Trophoblast cell (in vitro differentiated cells and primary cell): ENCODE measurements around the gene ZNF672.

Source experiments
- DNase-seq, 2 donors: peaks; one replicate each; pipeline ENCODE4 v3.0.0-alpha.2; 2016
- H2AFZ ChIP-seq: 2 replicates; pipeline ENCODE4 v1.6.1; 2013; ENCODE audit warnings: low read length, moderate library complexity, mild to moderate bottlenecking; ENCODE audit not compliant: insufficient read depth, poor library complexity
- H2AK5ac ChIP-seq: 2 replicates; pipeline ENCODE4 v1.6.1; 2013; ENCODE audit warnings: mild to moderate bottlenecking, low read length
- H2BK120ac ChIP-seq: 2 replicates; pipeline ENCODE4 v1.6.1; 2013; ENCODE audit warnings: low read length, mild to moderate bottlenecking, moderate library complexity; ENCODE audit not compliant: insufficient read depth, poor library complexity
- H2BK12ac ChIP-seq: 2 replicates; pipeline ENCODE4 v1.6.1; 2013; ENCODE audit warnings: mild to moderate bottlenecking, low read length, moderate library complexity
- H2BK5ac ChIP-seq: 2 replicates; pipeline ENCODE4 v1.6.1; 2013; ENCODE audit warnings: low read length, low read depth, moderate library complexity, mild to moderate bottlenecking; ENCODE audit not compliant: poor library complexity
- H3K14ac ChIP-seq: 2 replicates; pipeline ENCODE4 v1.6.1; 2013; ENCODE audit warnings: mild to moderate bottlenecking, low read length
- H3K18ac ChIP-seq: 2 replicates; pipeline ENCODE4 v1.6.1; 2013; ENCODE audit warnings: mild to moderate bottlenecking, low read length
- H3K23ac ChIP-seq: 2 replicates; pipeline ENCODE4 v1.6.1; 2013; ENCODE audit warnings: low read length
- H3K27ac ChIP-seq: 2 replicates; pipeline ENCODE4 v1.5.1; 2013; ENCODE audit warnings: low read depth, mild to moderate bottlenecking, inconsistent platforms, low read length, moderate library complexity
- H3K27me3 ChIP-seq: 2 replicates; pipeline ENCODE4 v1.6.1; 2013; ENCODE audit warnings: inconsistent platforms, mild to moderate bottlenecking, low read length, moderate library complexity; ENCODE audit not compliant: insufficient read depth
- H3K36me3 ChIP-seq, 2 experiments: 1 replicate in 1 of 2; 2 replicates in 1 of 2; pipeline ENCODE4 v1.6.1; 2013; ENCODE audit warnings: low read length in 2 of 2, mild to moderate bottlenecking in 2 of 2, moderate library complexity in 1 of 2; ENCODE audit not compliant: insufficient read depth in 2 of 2, control insufficient read depth in 1 of 2
- H3K4ac ChIP-seq: 2 replicates; pipeline ENCODE4 v1.6.1; 2013; ENCODE audit warnings: low read depth, mild to moderate bottlenecking, low read length, moderate library complexity
- H3K4me1 ChIP-seq, 2 experiments: 1 replicate in 1 of 2; 2 replicates in 1 of 2; pipeline ENCODE4 v1.6.1; 2013; ENCODE audit warnings: low read length in 2 of 2, mild to moderate bottlenecking in 2 of 2, moderate library complexity in 1 of 2; ENCODE audit not compliant: insufficient read depth in 2 of 2, control insufficient read depth in 1 of 2
- H3K4me2 ChIP-seq: 2 replicates; pipeline ENCODE4 v1.6.1; 2013; ENCODE audit warnings: inconsistent platforms, mild to moderate bottlenecking, low read length, moderate library complexity
- H3K4me3 ChIP-seq: 2 replicates; pipeline ENCODE4 v1.5.1; 2013; ENCODE audit warnings: mild to moderate bottlenecking, low read depth, low read length, inconsistent platforms
- H3K79me1 ChIP-seq: one replicate; pipeline ENCODE4 v1.6.1; 2013; ENCODE audit warnings: low read length
- H3K79me2 ChIP-seq: 2 replicates; pipeline ENCODE4 v1.6.1; 2013; ENCODE audit warnings: low read length, mild to moderate bottlenecking; ENCODE audit not compliant: control insufficient read depth, insufficient read depth, poor library complexity
- H3K9ac ChIP-seq: 2 replicates; pipeline ENCODE4 v1.6.1; 2013; ENCODE audit warnings: mild to moderate bottlenecking, low read length
- H3K9me3 ChIP-seq: 2 replicates; pipeline ENCODE4 v1.6.1; 2013; ENCODE audit warnings: low read depth, mild to moderate bottlenecking, control low read depth, inconsistent platforms, low read length; ENCODE audit not compliant: insufficient read depth
- H4K12ac ChIP-seq: 2 replicates; pipeline ENCODE4 v1.6.1; 2013; ENCODE audit warnings: low read depth, mild to moderate bottlenecking, low read length, moderate library complexity
- H4K8ac ChIP-seq: 2 replicates; pipeline ENCODE4 v1.6.1; 2013; ENCODE audit warnings: low read depth, mild to moderate bottlenecking, low read length, moderate library complexity
- H4K91ac ChIP-seq: one replicate; pipeline ENCODE4 v1.6.1; 2013; ENCODE audit warnings: low read depth, mild to moderate bottlenecking, low read length, moderate library complexity
- WGBS: extraction: QIAGEN DNeasy Blood & Tissue Kit; methylation state at CpG from one replicate; pipeline ENCODE4 v1.1.7; 2013; ENCODE audit warnings: missing lambda C conversion rate; ENCODE audit not compliant: insufficient read length, insufficient coverage; ENCODE audit errors: extremely low coverage; 5-methylcytosine and 5-hydroxymethylcytosine counted together

Gene ZNF672

GRCh38 chr1:248857749-248858095, 19.7 kb downstream of the ZNF672 start:
- H2BK12ac ChIP-seq = peak overlapping the region; percentile 80
- H2AFZ ChIP-seq = peak overlapping the region; percentile 73
- H3K9me3 ChIP-seq = peaks cover 2% of the 10 kb centered on the region
- H3K27me3 ChIP-seq = no peaks in the 10 kb centered on the region
- H3K4me3 ChIP-seq = peak overlapping the region; percentile 73
- H2BK120ac ChIP-seq = peak overlapping the region; percentile 45
- DNase-seq = no peak
- peak overlapping the region; percentile 95 for H3K4me2 ChIP-seq
- peak overlapping the region; percentile 82 for H3K4ac ChIP-seq
- H3K79me2 ChIP-seq = peaks cover 13% of the 10 kb centered on the region
- peak overlapping the region; percentile 43 for H4K12ac ChIP-seq
- H2BK5ac ChIP-seq = peak overlapping the region; percentile 77
- H3K79me1 ChIP-seq = peaks cover 17% of the 10 kb centered on the region
- peak overlapping the region; percentile 91 for H4K91ac ChIP-seq
- H3K18ac ChIP-seq = peak overlapping the region; percentile 85
- H3K23ac ChIP-seq = no peak overlapping the region
- peaks cover 18 to 21% of the 10 kb centered on the region in 2 experiments for H3K36me3 ChIP-seq
- peak overlapping the region; percentile 90 for H4K8ac ChIP-seq
- peak overlapping the region; percentile 91 for H3K14ac ChIP-seq
- peaks cover 13% of the 10 kb centered on the region in 2 experiments for H3K4me1 ChIP-seq
- WGBS = no CpG with 5 or more reads among the region's 4 CpGs
- peak overlapping the region; percentile 85 for H2AK5ac ChIP-seq
- peak overlapping the region; percentile 57 for H3K9ac ChIP-seq
- H3K27ac ChIP-seq = peak overlapping the region; percentile 78

- Histone ChIP-seq H2AK5ac (peak overlapping the region; percentile 42), H3K4me2 (peak overlapping the region; percentile 95), H3K23ac (no peak overlapping the region), H4K8ac (peak overlapping the region; percentile 90), H3K9ac (peak overlapping the region; percentile 61), H3K4me1 (peaks cover 14 to 17% of the 10 kb centered on the region in 2 experiments), H3K79me1 (peaks cover 17% of the 10 kb centered on the region), H2BK5ac (peak overlapping the region; percentile 37), H3K27ac (peak overlapping the region; percentile 78), H4K91ac (peak overlapping the region; percentile 91), H3K14ac (peak overlapping the region; percentile 91), H3K4ac (peak overlapping the region; percentile 66), H3K18ac (peak overlapping the region; percentile 85), H3K9me3 (peaks cover 5% of the 10 kb centered on the region), H4K12ac (peak overlapping the region; percentile 86), H3K4me3 (peak overlapping the region; percentile 73), H3K27me3 (no peaks in the 10 kb centered on the region), H2BK120ac (peak overlapping the region; percentile 45), H3K36me3 (peaks cover 18 to 19% of the 10 kb centered on the region in 2 experiments), H2AFZ (peak overlapping the region; percentile 73), H3K79me2 (peaks cover 13% of the 10 kb centered on the region), H2BK12ac (no peak overlapping the region)
- no CpG with 5 or more reads among the region's 45 CpGs for WGBS
- peak; percentile 83 to 86 for DNase-seq
Observed at GRCh38 chr1:248858096-248858890, 20.3 kb downstream of the ZNF672 start.

DNA sequence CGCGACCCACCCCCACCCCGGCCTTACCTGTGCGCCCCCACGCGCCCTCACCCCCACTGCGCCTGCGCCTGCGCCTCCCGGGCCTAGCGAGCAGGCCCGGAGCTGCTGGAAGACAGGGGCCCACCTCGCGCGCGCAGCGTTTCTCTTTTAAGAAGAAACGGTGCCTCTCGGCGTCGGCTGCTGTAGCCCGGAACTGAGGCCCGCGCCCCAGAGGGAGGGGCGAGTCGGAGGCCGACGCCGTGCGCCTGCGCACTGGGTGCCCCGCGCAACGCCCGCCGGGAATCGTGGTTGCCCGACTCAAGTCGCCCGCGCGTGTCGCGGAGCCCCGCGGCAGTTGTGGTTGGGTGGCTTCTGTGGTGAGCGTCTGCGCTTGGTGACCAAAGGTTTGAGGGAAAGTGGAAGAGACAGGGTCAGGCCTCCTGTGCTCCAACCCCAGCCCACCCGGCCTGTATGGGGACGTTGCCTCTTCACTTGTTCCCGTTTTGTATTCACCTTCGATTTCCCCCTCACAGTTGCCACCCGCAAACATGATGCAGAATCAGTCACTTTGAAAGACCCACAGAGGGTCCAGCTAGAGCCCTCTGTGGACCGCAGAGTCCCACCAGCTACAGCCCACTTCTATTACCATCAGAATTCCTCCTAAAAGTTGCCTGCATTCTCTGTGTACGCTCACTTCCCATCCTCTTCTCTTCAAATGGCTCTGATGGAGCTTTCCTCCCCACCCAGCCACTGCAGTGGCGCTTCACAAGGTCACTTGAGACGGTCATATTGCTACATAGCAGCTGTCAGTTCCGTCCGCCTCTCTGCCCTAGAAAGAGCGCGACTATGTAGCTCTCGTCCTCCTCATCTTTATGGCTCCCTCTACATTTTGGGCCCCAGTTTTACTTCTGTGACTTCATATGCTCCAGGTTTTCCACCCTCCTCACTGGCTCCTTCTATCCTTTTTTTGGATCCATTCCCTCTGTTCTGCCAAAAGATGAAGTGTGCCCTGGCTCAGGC, 21.2 kb downstream of the ZNF672 start, which contains the start of gene ZNF692:
Gene ZNF692 (minus strand): TSS at position 195 of the 999 bp plus-strand sequence. CDS start 776 bp downstream, outside the sequence.
- Histone ChIP-seq H3K79me2 (peaks cover 15% of the 10 kb centered on the region), H3K36me3 (peaks cover 11 to 14% of the 10 kb centered on the region in 2 experiments), H2AFZ (peak within 1 kb of the TSS; percentile 80), H3K27ac (peak within 1 kb of the TSS; percentile 78), H3K23ac (no peak within 1 kb of the TSS), H3K9ac (peak within 1 kb of the TSS; percentile 89), H3K4ac (peak within 1 kb of the TSS; percentile 66), H4K91ac (peak within 1 kb of the TSS; percentile 91), H2AK5ac (peak within 1 kb of the TSS; percentile 59), H3K9me3 (peaks cover 5% of the 10 kb centered on the region), H3K18ac (peak within 1 kb of the TSS; percentile 85), H2BK120ac (peak within 1 kb of the TSS; percentile 45), H3K79me1 (peaks cover 20% of the 10 kb centered on the region), H3K14ac (peak within 1 kb of the TSS; percentile 91), H3K27me3 (no peaks in the 10 kb centered on the region), H3K4me2 (peak within 1 kb of the TSS; percentile 95), H4K8ac (peak within 1 kb of the TSS; percentile 90), H4K12ac (peak within 1 kb of the TSS; percentile 86), H2BK12ac (no peak within 1 kb of the TSS), H3K4me1 (peaks cover 18 to 21% of the 10 kb centered on the region in 2 experiments), H3K4me3 (peak within 1 kb of the TSS; percentile 81), H2BK5ac (peak within 1 kb of the TSS; percentile 37)
- DNase-seq = peak; percentile 96 to 97
- no CpG with 5 or more reads among the region's 62 CpGs for WGBS

DNA sequence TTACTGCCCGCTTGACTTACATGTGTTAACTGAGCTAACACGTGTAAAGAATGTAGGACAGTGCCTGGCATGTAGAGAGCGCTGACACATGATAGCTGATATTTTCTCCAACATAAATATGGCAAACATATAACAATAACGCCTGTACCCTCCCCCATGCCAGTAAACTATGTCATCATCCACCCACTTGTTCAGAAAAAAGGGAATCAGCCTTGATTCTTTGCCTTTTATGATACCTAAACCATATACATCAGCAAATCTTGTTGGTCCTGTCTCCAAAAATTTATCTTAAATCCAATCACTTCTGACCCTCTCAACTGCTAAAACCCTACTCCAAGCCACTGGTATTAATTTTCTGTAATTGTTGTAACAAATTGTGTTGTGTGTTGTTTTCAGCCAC, 22.0 kb downstream of the ZNF672 start:
- H2AFZ ChIP-seq = no peak overlapping the region
- H3K27ac ChIP-seq = no peak overlapping the region
- no peak overlapping the region for H3K9ac ChIP-seq
- no peak overlapping the region for H3K23ac ChIP-seq
- no peak overlapping the region for H3K4me3 ChIP-seq
- H3K18ac ChIP-seq = no peak overlapping the region
- H2BK12ac ChIP-seq = no peak overlapping the region
- DNase-seq = no peak
- peaks cover 5% of the 10 kb centered on the region for H3K9me3 ChIP-seq
- no peak overlapping the region for H3K4ac ChIP-seq
- H3K27me3 ChIP-seq = no peaks in the 10 kb centered on the region
- no peak overlapping the region for H3K4me2 ChIP-seq
- H2BK5ac ChIP-seq = no peak overlapping the region
- H3K36me3 ChIP-seq = peaks cover 10 to 11% of the 10 kb centered on the region in 2 experiments
- no CpG with 5 or more reads among the region's 4 CpGs for WGBS
- peaks cover 20% of the 10 kb centered on the region for H3K79me1 ChIP-seq
- peaks cover 15% of the 10 kb centered on the region for H3K79me2 ChIP-seq
- H4K8ac ChIP-seq = no peak overlapping the region
- no peak overlapping the region for H3K14ac ChIP-seq
- H4K12ac ChIP-seq = no peak overlapping the region
- no peak overlapping the region for H2AK5ac ChIP-seq
- peaks cover 18 to 21% of the 10 kb centered on the region in 2 experiments for H3K4me1 ChIP-seq
- H2BK120ac ChIP-seq = no peak overlapping the region
- H4K91ac ChIP-seq = no peak overlapping the region
